ENCODE data around the gene RASL10A.

- TF ChIP-seq SMC3 (conservative IDR thresholded peaks at IDR 0.05; ENCODE audit: insufficient read depth, low read depth, low read length) = no peak
- no peak for TF ChIP-seq OTX1 (CRISPR knock-in tag; IDR thresholded peaks at IDR 0.05)
- no peak for TF ChIP-seq KAT2B (IDR thresholded peaks at IDR 0.05; ENCODE audit: low read depth, low read length)
- no peak for TF ChIP-seq SPI1 (IDR thresholded peaks at IDR 0.05; ENCODE audit: borderline replicate concordance, low read depth, low read length)
These were observed 30.4 kb upstream of the RASL10A start for GRCh38 chr22:29345932-29346331.

All from K562 (cell line).